ENCODE measurements around the gene BCL10. TPM values are rescaled to one million over a fixed set of nuclear protein-coding genes. Genes with fewer than 3 reads are reported as not detected.
A peak's percentile ranks its signal among the peaks of the same experiment; 100 is the strongest.

Gene BCL10
- total and polyA plus RNA-seq, 2 of the 13 experiments (the other 11 are each of a cell fraction or from before 2014, with no cell fraction given), result 3.7 to 14.1 TPM

GRCh38 chr1:85276215-85276977, at the start of gene BCL10 (continued):
- TF ChIP-seq ZNF776 (CRISPR knock-in tag; IDR thresholded peaks at IDR 0.05) (no peak), KLF13 (CRISPR knock-in tag; IDR thresholded peaks at IDR 0.05) (no peak), NONO (IDR thresholded peaks at IDR 0.05) (no peak), NONO (CRISPR knock-in tag; conservative IDR thresholded peaks at IDR 0.05) (no peak), CEBPG (CRISPR knock-in tag; IDR thresholded peaks at IDR 0.05) (no peak), ZBTB3 (CRISPR knock-in tag; IDR thresholded peaks at IDR 0.05; ENCODE audit: borderline replicate concordance, low read depth) (no peak), ZNF263 (CRISPR knock-in tag; IDR thresholded peaks at IDR 0.05) (peak; percentile 88; the same call in 1 of the 2 replicates), ZNF713 (CRISPR knock-in tag; IDR thresholded peaks at IDR 0.05) (no peak), ARID4A (CRISPR knock-in tag; IDR thresholded peaks at IDR 0.05; ENCODE audit: borderline replicate concordance) (peak; percentile 93), PHB2 (IDR thresholded peaks at IDR 0.05; ENCODE audit: partially characterized antibody) (no peak), SAFB2 (CRISPR knock-in tag; IDR thresholded peaks at IDR 0.05; ENCODE audit: borderline replicate concordance, low read depth) (peak; percentile 79; the same call in 1 of the 2 replicates), ATF1 (CRISPR knock-in tag; IDR thresholded peaks at IDR 0.05) (peak; percentile 91), SIN3A (IDR thresholded peaks at IDR 0.05; ENCODE audit: borderline replicate concordance, low read depth, low read length) (peak; percentile 58; the same call in 1 of the 2 replicates)
- TF ChIP-seq, protein P1, sequence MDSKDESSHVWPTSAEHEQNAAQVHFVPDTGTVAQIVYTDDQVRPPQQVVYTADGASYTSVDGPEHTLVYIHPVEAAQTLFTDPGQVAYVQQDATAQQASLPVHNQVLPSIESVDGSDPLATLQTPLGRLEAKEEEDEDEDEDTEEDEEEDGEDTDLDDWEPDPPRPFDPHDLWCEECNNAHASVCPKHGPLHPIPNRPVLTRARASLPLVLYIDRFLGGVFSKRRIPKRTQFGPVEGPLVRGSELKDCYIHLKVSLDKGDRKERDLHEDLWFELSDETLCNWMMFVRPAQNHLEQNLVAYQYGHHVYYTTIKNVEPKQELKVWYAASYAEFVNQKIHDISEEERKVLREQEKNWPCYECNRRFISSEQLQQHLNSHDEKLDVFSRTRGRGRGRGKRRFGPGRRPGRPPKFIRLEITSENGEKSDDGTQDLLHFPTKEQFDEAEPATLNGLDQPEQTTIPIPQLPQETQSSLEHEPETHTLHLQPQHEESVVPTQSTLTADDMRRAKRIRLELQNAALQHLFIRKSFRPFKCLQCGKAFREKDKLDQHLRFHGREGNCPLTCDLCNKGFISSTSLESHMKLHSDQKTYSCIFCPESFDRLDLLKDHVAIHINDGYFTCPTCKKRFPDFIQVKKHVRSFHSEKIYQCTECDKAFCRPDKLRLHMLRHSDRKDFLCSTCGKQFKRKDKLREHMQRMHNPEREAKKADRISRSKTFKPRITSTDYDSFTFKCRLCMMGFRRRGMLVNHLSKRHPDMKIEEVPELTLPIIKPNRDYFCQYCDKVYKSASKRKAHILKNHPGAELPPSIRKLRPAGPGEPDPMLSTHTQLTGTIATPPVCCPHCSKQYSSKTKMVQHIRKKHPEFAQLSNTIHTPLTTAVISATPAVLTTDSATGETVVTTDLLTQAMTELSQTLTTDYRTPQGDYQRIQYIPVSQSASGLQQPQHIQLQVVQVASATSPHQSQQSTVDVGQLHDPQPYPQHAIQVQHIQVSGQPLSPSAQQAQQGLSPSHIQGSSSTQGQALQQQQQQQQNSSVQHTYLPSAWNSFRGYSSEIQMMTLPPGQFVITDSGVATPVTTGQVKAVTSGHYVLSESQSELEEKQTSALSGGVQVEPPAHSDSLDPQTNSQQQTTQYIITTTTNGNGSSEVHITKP (CRISPR knock-in tag; IDR thresholded peaks at IDR 0.05; ENCODE audit: low read depth), result peak; percentile 45; the same call in 1 of the 2 replicates
